Suprapubic skin (tissue), 4 donors: Measurements from ENCODE around the gene SYNPO2. TPM values are rescaled to one million over a fixed set of nuclear protein-coding genes. Genes with fewer than 3 reads are reported as not detected.
A peak's percentile ranks its signal among the peaks of the same experiment; 100 is the strongest.
"Not testable (repeated sequence)": the region's sequence is repeated elsewhere in the genome, so short reads cannot be mapped to it uniquely, and the experiment has no call there.

Experiments used
- DNase-seq, 2 donors: peaks; one replicate each; pipeline ENCODE4 v3.0.0-alpha.2; 2019; ENCODE audit warnings: low spot score in 2 of 2
- H3K27ac ChIP-seq: fragments of 200-600 bp; sonication (generic); one replicate; pipeline ENCODE4 v1.5.1; 2019
- H3K27me3 ChIP-seq: fragments of 200-600 bp; sonication (generic); one replicate; pipeline ENCODE4 v1.5.1; 2019
- H3K36me3 ChIP-seq: fragments of 200-600 bp; sonication (generic); one replicate; pipeline ENCODE4 v1.5.1; 2019
- H3K4me1 ChIP-seq: fragments of 200-600 bp; sonication (generic); one replicate; pipeline ENCODE4 v1.5.1; 2019
- H3K4me3 ChIP-seq: fragments of 200-600 bp; sonication (generic); one replicate; pipeline ENCODE4 v1.5.1; 2019; ENCODE audit warnings: mild to moderate bottlenecking
- H3K9me3 ChIP-seq: fragments of 200-600 bp; sonication (generic); one replicate; pipeline ENCODE4 v1.5.1; 2019
- EP300 ChIP-seq: sonication (generic); formaldehyde crosslinking; IDR thresholded peaks from one replicate; pipeline ENCODE4 v1.6.1; 2017; ENCODE audit warnings: antibody characterized with exemption
- POLR2A ChIP-seq, 2 donors: fragments of 450-650 bp; IDR thresholded peaks; one replicate each; pipeline ENCODE4 v1.6.1; 2017; ENCODE audit warnings: antibody characterized with exemption in 2 of 2, mild to moderate bottlenecking in 2 of 2, moderate library complexity in 2 of 2
- POLR2AphosphoS5 ChIP-seq, 3 donors: sonication (generic); formaldehyde crosslinking; IDR thresholded peaks; one replicate each; pipeline ENCODE4 v1.6.1; 2017; ENCODE audit warnings: antibody characterized with exemption in 3 of 3
- WGBS: methylation state at CpG from one replicate; pipeline ENCODE4 v1.1.5; 2018; 5-methylcytosine and 5-hydroxymethylcytosine counted together
- total RNA-seq, 4 donors: library from RNA; depleted of rRNA; stranded (reverse); fragments of >200 nt; gene quantifications; one replicate each; pipeline ENCODE4 v1.1.0, GENCODE V29; 2016
- TF ChIP-seq, protein P1 (sequence below), 2 donors: fragments of 200-600 bp in 1 of 2; fragments of 450-650 bp in 1 of 2; sonication (generic) in 1 of 2; IDR thresholded peaks; one replicate each; pipeline ENCODE4 v1.5.1; 2016 to 2019; ENCODE audit warnings: antibody characterized with exemption in 2 of 2, mild to moderate bottlenecking in 1 of 2, moderate library complexity in 1 of 2

Gene SYNPO2
- total RNA-seq, 4 donors from 2014 or later, result 14.3 to 33.6 (median 19.1) TPM

DNA sequence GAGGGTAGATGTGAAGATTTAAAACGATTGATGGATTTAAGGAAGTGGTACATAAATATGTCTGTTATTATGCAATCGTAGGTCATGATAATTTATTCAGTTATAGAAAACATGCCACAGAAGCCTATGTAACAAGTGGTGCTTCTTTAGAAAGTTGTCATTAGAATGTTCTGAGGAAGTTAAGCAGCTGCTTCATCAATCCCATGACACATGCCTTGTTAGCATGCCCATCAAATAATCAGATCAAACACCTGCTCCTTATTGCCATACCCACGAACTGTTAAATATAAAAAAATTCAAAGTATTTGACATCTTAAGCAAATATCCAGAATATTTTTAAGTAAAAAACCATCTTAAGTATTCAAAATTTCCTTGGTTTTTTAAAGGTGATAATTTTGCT lies 170.6 kb downstream of the SYNPO2 start:
- TF ChIP-seq POLR2AphosphoS5 (IDR thresholded peaks at IDR 0.05) (no peak), POLR2A (IDR thresholded peaks at IDR 0.05) (no peak), EP300 (no peak)
- TF ChIP-seq, protein P1, sequence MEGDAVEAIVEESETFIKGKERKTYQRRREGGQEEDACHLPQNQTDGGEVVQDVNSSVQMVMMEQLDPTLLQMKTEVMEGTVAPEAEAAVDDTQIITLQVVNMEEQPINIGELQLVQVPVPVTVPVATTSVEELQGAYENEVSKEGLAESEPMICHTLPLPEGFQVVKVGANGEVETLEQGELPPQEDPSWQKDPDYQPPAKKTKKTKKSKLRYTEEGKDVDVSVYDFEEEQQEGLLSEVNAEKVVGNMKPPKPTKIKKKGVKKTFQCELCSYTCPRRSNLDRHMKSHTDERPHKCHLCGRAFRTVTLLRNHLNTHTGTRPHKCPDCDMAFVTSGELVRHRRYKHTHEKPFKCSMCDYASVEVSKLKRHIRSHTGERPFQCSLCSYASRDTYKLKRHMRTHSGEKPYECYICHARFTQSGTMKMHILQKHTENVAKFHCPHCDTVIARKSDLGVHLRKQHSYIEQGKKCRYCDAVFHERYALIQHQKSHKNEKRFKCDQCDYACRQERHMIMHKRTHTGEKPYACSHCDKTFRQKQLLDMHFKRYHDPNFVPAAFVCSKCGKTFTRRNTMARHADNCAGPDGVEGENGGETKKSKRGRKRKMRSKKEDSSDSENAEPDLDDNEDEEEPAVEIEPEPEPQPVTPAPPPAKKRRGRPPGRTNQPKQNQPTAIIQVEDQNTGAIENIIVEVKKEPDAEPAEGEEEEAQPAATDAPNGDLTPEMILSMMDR (IDR thresholded peaks at IDR 0.05), result no peak
- WGBS, result 54% methylated on average over 3 of the region's 3 CpGs
- no peaks in the 10 kb centered on the region for H3K9me3 ChIP-seq

DNA sequence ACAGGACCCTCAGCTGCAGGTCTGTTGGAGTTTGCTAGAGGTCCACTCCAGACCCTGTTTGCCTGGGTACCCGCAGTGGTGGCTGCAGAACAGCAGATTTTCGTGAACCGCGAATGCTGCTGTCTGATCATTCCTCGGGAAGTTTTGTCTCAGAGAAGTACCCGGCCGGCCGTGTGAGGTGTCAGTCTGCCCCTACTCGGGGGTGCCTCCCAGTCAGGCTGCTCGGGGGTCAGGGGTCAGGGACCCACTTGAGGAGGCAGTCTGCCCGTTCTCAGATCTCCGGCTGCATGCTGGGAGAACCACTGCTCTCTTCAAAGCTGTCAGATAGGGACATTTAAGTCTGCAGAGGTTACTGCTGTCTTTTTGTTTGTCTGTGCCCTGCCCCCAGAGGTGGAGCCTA lies 178.5 kb downstream of the SYNPO2 start:
- H3K4me3 ChIP-seq, H3K36me3 ChIP-seq, H3K27me3 ChIP-seq, DNase-seq, H3K27ac ChIP-seq, H3K9me3 ChIP-seq: not testable (repeated sequence)
- no CpG with 5 or more reads among the region's 12 CpGs for WGBS
- peaks cover 25% of the 10 kb centered on the region for H3K4me1 ChIP-seq

More for the DNA sequence above, 170.6 kb downstream of the SYNPO2 start:
- no peak overlapping the region for H3K27ac ChIP-seq
- H3K36me3 ChIP-seq, result no peaks in the 10 kb centered on the region
- H3K27me3 ChIP-seq, result no peaks in the 10 kb centered on the region
- no peaks in the 10 kb centered on the region for H3K4me1 ChIP-seq
- DNase-seq, result no peak
- H3K4me3 ChIP-seq, result no peak overlapping the region

DNA sequence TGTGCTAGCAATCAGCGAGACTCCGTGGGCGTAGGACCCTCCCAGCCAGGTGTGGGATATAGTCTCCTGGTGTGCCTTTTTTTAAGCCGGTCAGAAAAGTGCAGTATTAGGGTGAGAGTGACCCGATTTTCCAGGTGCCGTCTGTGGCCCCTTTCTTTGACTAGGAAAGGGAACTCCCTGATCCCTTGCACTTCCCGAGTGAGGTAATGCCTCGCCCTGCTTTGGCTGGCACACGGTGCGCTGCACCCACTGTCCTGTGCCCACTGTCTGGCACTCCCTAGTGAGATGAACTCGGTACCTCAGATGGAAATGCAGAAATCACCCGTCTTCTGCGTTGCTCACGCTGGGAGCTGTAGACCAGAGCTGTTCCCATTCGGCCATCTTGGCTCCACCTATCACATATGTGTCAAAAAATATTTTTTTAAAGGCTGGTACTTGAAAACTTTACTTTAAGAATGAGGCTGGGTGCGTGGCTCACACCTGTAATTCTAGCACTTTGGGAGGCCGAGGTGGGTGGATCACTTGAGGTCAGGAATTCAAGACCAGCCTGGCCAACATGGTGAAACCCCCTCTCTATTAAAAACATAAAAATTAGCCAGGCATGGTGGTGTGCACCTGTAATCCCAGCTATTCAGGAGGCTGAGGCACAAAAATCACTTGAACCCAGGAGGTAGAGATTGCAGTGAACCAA lies 179.2 kb downstream of the SYNPO2 start:
- 70% methylated on average over 13 of the region's 17 CpGs for WGBS
- peak overlapping the region; percentile 7 for H3K4me3 ChIP-seq
- H3K36me3 ChIP-seq, DNase-seq, H3K27me3 ChIP-seq, H3K9me3 ChIP-seq: not testable (repeated sequence)
- H3K4me1 ChIP-seq, result peaks cover 25% of the 10 kb centered on the region
- peak overlapping the region; percentile 56 for H3K27ac ChIP-seq

DNA sequence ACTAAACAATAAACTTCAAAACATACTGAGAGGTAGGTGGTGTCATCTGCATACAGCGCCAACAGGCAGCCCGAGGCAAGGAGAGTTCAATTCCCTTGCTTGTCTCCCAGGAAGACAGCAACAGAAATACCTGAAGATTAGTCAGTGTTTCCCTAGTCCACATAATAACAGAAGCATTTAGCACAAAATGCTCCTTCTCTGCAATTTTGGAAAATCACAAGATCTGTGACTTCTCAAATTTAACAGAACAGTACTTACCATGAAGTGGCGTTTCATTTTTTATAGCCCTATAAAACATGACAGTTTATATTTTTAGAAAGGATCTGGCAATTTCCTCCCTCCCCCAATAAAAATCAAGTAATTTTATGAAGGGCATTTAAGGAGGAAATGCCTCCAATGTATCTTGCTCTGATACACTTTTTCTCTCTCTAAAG lies 179.9 kb downstream of the SYNPO2 start:
- H3K9me3 ChIP-seq, result no peaks in the 10 kb centered on the region
- H3K4me1 ChIP-seq, result peaks cover 25% of the 10 kb centered on the region
- no peak for DNase-seq
- H3K36me3 ChIP-seq, result no peaks in the 10 kb centered on the region
- H3K27ac ChIP-seq, result peak overlapping the region; percentile 56
- 35% methylated on average over 3 of the region's 3 CpGs for WGBS
- no peak for TF ChIP-seq POLR2A (IDR thresholded peaks at IDR 0.05)
- TF ChIP-seq EP300, result no peak
- TF ChIP-seq, protein P1 (IDR thresholded peaks at IDR 0.05), result no peak
- no peak for TF ChIP-seq POLR2AphosphoS5 (IDR thresholded peaks at IDR 0.05)
- H3K27me3 ChIP-seq, result no peaks in the 10 kb centered on the region
- H3K4me3 ChIP-seq, result no peak overlapping the region

DNA sequence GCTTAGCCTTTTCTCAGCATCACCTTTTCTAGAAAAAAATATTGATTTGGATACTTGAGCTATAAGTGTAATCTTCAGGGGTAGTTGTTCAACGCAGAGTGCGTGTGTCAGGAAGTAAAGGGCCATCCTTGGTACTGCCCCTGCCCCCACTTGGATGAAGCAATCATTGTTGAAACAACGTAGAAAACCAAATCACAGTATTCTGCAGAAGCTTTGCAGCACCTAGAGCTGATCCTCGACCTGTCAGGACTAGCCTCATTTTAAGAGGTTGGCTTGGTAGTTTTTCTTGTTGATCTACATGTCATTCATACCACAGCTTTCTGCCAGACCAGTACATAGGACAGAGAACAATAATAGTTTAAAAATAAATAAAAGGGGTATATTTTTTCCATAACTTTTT lies 181.6 kb downstream of the SYNPO2 start:
- no peak overlapping the region for H3K4me3 ChIP-seq
- TF ChIP-seq POLR2A (IDR thresholded peaks at IDR 0.05) (no peak), EP300 (no peak), POLR2AphosphoS5 (IDR thresholded peaks at IDR 0.05) (no peak)
- TF ChIP-seq, protein P1 (IDR thresholded peaks at IDR 0.05), result no peak
- H3K27me3 ChIP-seq, result no peaks in the 10 kb centered on the region
- 48% methylated on average over 4 of the region's 4 CpGs for WGBS
- H3K27ac ChIP-seq, result peak overlapping the region; percentile 30
- no peak for DNase-seq
- no peaks in the 10 kb centered on the region for H3K36me3 ChIP-seq
- H3K9me3 ChIP-seq, result no peaks in the 10 kb centered on the region
- peaks cover 25% of the 10 kb centered on the region for H3K4me1 ChIP-seq

DNA sequence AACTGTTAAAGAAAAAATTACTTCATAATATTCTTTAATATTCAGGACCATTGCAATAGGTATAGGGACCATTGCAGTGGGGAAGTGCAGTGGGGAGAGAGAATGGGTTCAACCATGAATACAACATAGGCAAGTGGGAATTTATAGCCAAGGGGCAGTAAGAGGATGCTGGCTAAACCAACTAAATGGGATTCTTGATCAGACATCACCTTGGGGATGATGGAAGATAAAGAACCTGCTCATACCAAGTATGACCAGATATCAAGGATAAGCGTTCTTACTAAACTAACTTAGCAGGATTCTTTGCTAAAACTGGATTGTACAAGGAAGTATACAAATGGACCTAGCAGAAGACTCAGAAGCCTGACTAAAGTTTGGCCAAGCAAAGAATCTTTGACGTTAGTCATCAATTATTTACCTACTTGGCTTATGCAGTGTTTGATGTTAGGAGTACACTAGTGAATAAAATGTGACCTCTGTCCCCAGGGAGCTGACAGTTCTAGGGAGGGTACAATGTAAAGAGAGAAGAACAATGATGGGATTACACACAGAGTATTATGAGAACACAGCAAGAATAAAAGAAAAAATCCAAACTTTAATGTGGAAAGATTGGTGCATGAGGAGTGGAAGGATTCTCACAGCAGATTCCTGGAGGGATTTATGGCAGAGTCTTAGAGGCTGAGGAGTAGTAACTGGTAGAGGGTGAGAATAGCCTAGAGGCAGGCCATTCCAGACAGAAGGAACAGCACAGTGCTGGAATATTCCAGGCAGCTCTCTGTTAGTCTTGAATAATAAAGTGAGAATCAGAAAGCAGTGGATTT lies 192.3 kb downstream of the SYNPO2 start:
- H3K27ac ChIP-seq, result no peak overlapping the region
- no peak overlapping the region for H3K4me3 ChIP-seq
- DNase-seq, result no peak
- 69% methylated on average over 2 of the region's 2 CpGs for WGBS
- no peaks in the 10 kb centered on the region for H3K4me1 ChIP-seq
- H3K36me3 ChIP-seq, result no peaks in the 10 kb centered on the region
- H3K27me3 ChIP-seq, result no peaks in the 10 kb centered on the region
- no peaks in the 10 kb centered on the region for H3K9me3 ChIP-seq
- no peak for TF ChIP-seq EP300
- TF ChIP-seq, protein P1 (IDR thresholded peaks at IDR 0.05), result no peak
